Type B pancreatic cell (in vitro differentiated cells): Measurements from ENCODE around the gene MAVS. TPM values are rescaled to one million over a fixed set of nuclear protein-coding genes. Genes with fewer than 3 reads are reported as not detected.

Source experiments
- DNase-seq: peaks from one replicate; pipeline ENCODE4 v3.0.0; 2021; ENCODE audit warnings: mixed read lengths; ENCODE audit not compliant: unreplicated experiment; ENCODE audit errors: extremely low spot score
- H3K27ac Mint-ChIP-seq: 2 replicates; pipeline ENCODE4 v1.8.0; 2021; ENCODE audit warnings: mild to moderate bottlenecking, mixed read lengths
- H3K27me3 Mint-ChIP-seq: 2 replicates; pipeline ENCODE4 v1.8.0; 2021; ENCODE audit warnings: mixed read lengths
- H3K36me3 Mint-ChIP-seq: 2 replicates; pipeline ENCODE4 v1.8.0; 2021; ENCODE audit warnings: mixed read lengths
- H3K4me1 Mint-ChIP-seq: one replicate; pipeline ENCODE4 v1.8.0; 2021; ENCODE audit warnings: mixed read lengths; ENCODE audit not compliant: unreplicated experiment
- H3K4me3 Mint-ChIP-seq: 2 replicates; pipeline ENCODE4 v1.8.0; 2021; ENCODE audit warnings: mild to moderate bottlenecking, mixed read lengths
- H3K9me3 Mint-ChIP-seq: 2 replicates; pipeline ENCODE4 v1.8.0; 2021; ENCODE audit warnings: mixed read lengths
- total RNA-seq: library from RNA; stranded (reverse); gene quantifications from 2 replicates; pipeline ENCODE4 v1.2.1, GENCODE V29; 2021; ENCODE audit warnings: low replicate concordance
- TF ChIP-seq, protein P1 (sequence below): fragments of 200-600 bp; sonication (generic); conservative IDR thresholded peaks from 2 replicates; pipeline ENCODE4 v1.5.0; 2021; ENCODE audit warnings: antibody characterized with exemption, mild to moderate bottlenecking

Gene MAVS
- total RNA-seq, 1 donor from 2014 or later: 44.5 TPM

DNA sequence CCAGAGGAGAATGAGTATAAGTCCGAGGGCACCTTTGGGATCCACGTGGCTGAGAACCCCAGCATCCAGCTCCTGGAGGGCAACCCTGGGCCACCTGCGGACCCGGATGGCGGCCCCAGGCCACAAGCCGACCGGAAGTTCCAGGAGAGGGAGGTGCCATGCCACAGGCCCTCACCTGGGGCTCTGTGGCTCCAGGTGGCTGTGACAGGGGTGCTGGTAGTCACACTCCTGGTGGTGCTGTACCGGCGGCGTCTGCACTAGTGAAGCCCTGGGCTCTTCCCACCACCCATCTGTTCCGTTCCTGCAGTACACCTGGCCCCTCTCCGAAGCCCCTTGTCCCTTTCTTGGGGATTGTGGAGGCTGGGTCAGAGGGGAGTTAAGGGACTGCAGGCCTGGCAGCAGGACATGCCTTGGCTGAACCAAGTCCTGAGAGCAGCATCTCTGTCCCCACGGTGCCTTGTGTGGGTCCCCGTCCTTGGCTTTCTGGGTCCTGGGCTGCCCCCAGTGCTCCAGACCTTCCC lies 19.3 kb downstream of the MAVS start:
- no peak overlapping the region for H3K27ac Mint-ChIP-seq
- H3K4me1 Mint-ChIP-seq: no peaks in the 10 kb centered on the region
- no peak for DNase-seq
- no peaks in the 10 kb centered on the region for H3K27me3 Mint-ChIP-seq
- TF ChIP-seq, protein P1, sequence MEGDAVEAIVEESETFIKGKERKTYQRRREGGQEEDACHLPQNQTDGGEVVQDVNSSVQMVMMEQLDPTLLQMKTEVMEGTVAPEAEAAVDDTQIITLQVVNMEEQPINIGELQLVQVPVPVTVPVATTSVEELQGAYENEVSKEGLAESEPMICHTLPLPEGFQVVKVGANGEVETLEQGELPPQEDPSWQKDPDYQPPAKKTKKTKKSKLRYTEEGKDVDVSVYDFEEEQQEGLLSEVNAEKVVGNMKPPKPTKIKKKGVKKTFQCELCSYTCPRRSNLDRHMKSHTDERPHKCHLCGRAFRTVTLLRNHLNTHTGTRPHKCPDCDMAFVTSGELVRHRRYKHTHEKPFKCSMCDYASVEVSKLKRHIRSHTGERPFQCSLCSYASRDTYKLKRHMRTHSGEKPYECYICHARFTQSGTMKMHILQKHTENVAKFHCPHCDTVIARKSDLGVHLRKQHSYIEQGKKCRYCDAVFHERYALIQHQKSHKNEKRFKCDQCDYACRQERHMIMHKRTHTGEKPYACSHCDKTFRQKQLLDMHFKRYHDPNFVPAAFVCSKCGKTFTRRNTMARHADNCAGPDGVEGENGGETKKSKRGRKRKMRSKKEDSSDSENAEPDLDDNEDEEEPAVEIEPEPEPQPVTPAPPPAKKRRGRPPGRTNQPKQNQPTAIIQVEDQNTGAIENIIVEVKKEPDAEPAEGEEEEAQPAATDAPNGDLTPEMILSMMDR: no peak
- H3K9me3 Mint-ChIP-seq: no peaks in the 10 kb centered on the region
- no peak overlapping the region for H3K4me3 Mint-ChIP-seq
- H3K36me3 Mint-ChIP-seq: peaks cover 24% of the 10 kb centered on the region

DNA sequence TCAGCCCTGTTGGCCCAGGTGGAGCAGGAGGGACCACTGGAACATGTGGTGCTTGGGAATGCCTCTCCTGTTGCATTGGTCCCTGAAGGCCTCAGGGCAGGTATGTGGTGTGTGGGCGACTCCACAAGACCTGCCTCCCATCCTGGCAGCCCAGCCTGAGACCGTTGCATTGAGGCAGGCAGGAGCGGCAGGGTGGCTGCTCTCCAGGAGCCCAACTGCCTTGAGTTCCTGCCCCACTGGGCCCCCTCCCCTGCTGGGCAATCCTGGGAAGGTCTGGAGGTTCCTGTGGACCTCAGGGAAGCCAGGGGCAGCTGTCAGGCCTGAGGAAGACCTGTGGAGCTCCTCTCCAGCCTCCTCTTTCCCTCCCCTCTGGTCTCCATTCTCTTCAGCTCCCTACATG lies 19.8 kb downstream of the MAVS start:
- Mint-ChIP-seq H3K4me1 (no peaks in the 10 kb centered on the region), H3K36me3 (peaks cover 20% of the 10 kb centered on the region), H3K27me3 (no peaks in the 10 kb centered on the region), H3K4me3 (no peak overlapping the region), H3K27ac (no peak overlapping the region), H3K9me3 (no peaks in the 10 kb centered on the region)
- TF ChIP-seq, protein P1: no peak
- no peak for DNase-seq

DNA sequence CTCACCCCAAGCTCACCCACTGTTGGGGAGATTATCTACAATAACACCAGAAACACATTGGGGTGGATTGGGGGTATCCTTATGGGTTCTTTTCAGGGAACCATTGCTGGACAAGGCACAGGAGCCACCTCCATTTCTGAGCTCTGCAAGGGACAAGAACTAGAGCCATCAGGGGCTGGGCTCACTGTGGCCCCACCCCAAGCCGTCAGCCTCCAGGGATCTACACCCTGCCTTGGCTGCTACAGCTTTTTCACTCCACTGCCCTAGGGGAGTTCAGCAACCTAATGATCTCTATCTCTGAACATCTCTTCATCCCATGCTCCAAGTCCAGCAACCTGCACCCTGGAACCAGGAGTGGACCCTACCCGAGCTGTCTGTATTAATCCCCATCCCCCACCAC lies 21.2 kb downstream of the MAVS start:
- Mint-ChIP-seq H3K27ac (no peak overlapping the region), H3K9me3 (no peaks in the 10 kb centered on the region), H3K4me3 (no peak overlapping the region), H3K4me1 (peaks cover 5% of the 10 kb centered on the region), H3K36me3 (peaks cover 18% of the 10 kb centered on the region), H3K27me3 (no peaks in the 10 kb centered on the region)
- DNase-seq: no peak
- TF ChIP-seq, protein P1: no peak

DNA sequence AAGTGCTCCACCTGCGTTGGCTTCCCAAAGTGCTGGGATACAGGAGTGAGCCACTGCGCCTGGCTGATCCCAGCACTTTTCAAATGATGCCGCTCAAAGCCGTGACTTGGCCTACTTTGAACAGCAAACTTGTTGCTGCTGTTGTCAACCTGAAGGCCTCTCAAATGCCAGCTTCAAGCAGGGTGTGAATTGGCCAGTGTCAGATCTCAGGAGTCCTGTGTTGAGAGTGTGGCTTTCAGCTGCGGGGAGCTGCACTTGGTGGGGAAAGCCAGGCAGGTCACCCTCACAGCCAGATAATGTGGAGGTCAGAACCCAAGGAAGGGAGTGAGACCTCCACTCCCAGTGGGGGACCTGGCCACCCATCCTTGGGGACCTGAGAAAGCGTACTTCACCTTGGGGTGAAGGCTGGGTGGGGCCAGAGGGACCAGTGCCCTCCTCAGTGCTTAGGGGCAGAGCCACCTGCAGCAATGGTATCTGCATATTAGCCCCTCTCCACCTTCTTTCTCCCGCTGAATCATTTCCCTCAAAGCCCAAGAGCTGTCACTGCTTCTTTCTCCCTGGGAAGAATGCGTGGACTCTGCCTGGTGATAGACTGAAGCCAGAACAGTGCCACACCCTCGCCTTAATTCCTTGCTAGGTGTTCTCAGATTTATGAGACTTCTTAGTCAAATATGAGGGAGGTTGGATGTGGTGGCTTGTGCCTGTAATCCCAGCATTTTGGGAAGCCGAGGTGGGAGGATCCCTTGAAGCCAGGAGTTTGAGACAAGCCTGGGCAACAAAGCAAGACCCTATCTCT lies 23.4 kb downstream of the MAVS start:
- Mint-ChIP-seq H3K27ac (peak overlapping the region; percentile 26), H3K36me3 (peaks cover 24% of the 10 kb centered on the region)

DNA sequence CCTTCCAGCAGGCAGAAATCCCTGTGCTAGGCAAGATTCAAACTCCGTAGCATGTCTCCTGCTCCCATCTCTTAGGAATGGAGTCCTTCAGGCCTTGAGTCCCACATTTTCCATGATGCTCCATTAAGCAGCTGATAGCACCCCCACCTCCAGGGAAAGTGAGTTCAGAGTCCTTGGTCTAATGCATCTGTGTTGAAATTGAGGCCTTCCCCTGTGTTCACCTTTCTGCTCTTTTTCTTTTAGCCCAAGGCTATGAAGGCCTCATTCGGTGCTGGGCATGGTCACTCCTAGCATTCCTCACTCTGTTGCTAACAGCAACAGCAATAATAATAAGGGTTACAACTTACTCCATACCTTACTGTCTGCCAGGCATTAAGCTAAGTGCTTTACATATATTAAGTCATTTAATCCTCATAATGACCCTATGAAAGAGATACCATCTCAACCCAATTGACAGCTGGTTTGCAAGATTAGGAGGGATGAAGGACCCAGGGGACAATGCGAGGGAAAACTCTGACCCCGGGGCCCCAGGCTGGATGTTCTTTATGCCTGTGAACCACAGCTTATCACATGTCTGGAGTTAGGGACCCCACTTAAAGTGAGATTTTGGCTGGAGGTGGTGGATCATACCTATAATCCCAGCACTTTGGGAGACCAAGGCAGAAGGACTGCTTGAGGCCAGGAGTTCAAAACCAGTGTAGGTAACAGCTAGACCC lies 25.1 kb downstream of the MAVS start:
- no peak for DNase-seq
- H3K27ac Mint-ChIP-seq: peak overlapping the region; percentile 86
- no peaks in the 10 kb centered on the region for H3K27me3 Mint-ChIP-seq
- H3K4me1 Mint-ChIP-seq: peaks cover 21% of the 10 kb centered on the region
- peak overlapping the region; percentile 25 for H3K4me3 Mint-ChIP-seq
- H3K9me3 Mint-ChIP-seq: no peaks in the 10 kb centered on the region
- TF ChIP-seq, protein P1: no peak
- H3K36me3 Mint-ChIP-seq: peaks cover 24% of the 10 kb centered on the region

More for the DNA sequence above, 23.4 kb downstream of the MAVS start:
- Mint-ChIP-seq H3K9me3 (no peaks in the 10 kb centered on the region), H3K4me1 (peaks cover 14% of the 10 kb centered on the region), H3K27me3 (no peaks in the 10 kb centered on the region), H3K4me3 (no peak overlapping the region)
- no peak for DNase-seq
- TF ChIP-seq, protein P1: no peak
